ENCODE data around the gene FHIP1B.
"Not testable (repeated sequence)": the region's sequence is repeated elsewhere in the genome, so short reads cannot be mapped to it uniquely, and the experiment has no call there.

FHIP1B gene

DNA sequence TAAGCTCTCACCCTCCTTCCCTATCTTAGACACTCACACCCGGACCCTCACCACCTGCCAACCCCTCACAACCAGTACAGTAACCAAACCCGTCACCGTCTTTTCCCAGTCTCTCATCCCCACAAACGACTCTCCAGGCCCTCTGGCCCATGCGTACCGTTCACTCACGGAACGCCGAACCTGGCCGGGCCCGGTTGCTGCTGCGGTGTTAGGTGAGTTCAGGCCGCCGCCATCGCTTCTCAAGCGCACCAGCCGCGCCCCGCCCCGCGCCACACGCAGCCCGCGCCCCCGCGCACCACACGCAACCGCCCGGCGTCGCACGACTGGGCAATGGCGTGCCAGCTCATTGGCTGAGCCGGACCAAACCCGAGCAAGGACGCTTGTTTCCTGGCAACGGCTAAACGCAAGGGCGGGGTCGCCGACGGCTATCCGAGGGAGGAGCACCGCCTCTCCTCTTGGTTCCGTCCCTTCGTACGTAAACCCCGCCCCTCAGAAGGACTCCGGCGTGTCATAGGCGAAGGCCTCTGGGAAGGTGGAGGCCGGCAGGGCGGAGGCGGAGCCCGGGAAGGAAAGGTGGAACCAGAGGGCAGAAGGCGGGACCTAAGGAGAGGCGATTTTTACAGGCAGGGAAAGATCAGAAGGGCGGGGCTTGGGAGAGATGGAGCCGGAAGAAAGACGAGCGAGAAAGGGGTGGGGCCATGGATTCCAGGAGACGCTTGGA, at the start of gene FHIP1B:
Gene FHIP1B, minus strand, starts transcription at position 250 of the 721 bp plus-strand sequence. CDS start 10,120 bp downstream, outside the sequence.
- DNase-seq (ENCODE audit: low spot score), result peak; percentile 95

DNA sequence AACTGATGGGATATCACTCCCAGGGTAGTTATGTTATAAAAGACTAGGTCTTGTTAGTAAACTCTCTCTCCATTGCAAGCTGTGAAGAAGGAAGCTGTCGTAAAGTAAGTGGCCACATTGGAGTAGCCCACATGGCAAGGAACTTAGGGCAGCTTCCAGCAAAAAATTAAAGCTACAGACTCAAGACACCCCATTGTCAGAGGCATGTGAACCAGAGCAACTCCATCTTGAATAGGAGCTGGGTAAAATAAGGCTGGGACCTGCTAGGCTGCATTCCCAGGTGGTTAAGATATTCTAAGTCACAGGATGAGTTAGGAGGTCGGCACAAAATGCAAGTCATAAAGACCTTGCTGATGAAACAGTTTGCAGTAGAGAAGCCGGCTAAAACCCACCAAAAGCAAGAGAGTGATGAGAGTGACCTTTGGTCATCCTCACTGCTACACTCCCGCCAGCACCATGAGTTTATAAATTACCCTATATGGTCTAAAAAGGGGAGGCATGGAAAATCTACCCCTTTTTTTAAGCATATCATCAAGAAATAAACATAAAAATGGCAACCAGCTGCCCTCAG, 49.1 kb upstream of the FHIP1B start:
- DNase-seq (ENCODE audit: low spot score), result no peak

DNA sequence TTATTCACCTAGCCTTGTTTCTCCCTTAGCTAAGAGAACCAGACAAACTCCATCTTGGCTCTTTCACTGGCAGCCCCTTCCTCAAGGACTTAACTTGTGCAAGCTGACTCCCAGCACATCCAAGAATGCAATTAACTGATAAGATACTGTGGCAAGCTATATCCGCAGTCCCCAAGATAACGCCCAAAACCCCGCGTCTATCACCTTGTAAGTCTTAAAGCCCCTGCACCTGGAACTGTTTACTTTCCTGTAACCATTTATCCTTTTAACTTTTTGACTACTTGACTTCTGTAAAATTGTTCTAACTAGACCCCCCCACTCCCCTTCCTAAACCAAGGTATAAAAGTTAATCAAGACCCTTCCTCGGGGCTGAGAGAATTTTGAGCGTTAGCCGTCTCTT, 46.4 kb upstream of the FHIP1B start:
- DNase-seq (ENCODE audit: low spot score), result not testable (repeated sequence)

- no peak for DNase-seq (ENCODE audit: low spot score)
Measured at GRCh38 chr11:6273188-6273587, 38.8 kb upstream of the FHIP1B start.

DNA sequence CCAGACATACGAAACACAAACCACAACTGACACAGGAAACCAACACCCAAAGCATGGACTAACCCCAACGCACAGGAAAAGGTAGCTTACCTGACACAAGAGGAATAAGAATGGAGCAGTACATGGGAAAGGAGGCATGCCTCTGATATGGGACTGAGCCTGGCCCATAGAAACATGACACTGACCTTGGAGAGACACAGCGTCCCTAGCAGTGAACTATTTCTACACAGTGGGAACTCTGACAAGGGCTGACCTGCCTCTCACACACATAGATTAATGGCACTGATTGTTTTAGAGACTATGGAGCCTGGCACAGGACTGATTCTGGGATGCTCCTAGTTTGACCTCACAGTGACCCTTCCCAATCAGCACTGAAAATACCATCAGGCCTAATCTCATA, 37.2 kb upstream of the FHIP1B start:
- no peak for DNase-seq (ENCODE audit: low spot score)

GRCh38 chr11:6270584-6271246, 36.3 kb upstream of the FHIP1B start:
- DNase-seq (ENCODE audit: low spot score), result no peak

GRCh38 chr11:6269994-6270393, 35.6 kb upstream of the FHIP1B start:
- DNase-seq (ENCODE audit: low spot score), result no peak

DNA sequence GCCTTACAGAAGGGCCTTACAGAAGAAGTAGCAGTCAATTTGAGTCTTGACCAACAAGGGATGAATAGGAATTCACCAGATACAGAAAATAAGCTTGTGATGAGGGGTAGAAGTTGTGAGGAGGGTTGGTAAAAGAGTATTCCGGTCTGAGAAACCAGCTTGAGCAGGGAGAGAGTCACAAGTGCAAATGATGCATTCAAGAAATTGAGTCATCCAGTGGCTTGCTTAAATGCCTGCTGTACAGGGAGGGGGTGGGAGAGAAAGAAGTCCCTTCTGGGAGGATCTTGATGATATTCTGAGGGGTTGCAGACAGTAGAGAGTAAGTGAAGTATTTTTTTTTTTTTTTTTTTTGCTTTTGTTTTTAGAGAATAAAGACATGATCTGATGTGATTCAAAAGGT, 34.4 kb upstream of the FHIP1B start:
- no peak for DNase-seq (ENCODE audit: low spot score)

- DNase-seq (ENCODE audit: low spot score), result no peak
Measured at GRCh38 chr11:6263662-6264061, 29.2 kb upstream of the FHIP1B start.

- no peak for DNase-seq (ENCODE audit: low spot score)
Measured at GRCh38 chr11:6260207-6260726, 25.8 kb upstream of the FHIP1B start.

DNA sequence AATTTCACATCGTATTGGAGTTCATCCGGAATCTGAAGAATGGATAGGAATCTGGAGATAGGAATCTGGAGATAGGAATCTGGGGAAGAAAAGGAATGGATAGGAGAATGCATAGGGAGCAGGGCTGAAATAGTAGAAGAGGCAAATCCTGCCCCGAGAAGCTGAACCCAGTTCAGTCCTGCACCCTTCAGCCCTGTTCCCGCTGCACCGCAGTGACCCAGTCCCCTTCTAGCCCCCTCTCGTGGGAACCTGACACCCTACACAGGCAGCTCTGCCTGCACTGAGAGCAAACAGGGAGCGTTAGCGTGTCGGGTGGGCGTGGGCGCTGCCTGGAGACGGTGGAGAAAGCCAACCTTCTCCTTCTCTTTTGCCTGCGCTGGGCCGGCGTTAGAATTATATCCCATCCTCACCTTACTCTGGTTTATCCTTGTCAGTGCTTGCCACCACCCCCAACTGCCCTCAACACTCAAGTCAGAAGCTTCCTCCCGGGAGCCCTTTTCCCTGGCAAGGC, 24.2 kb upstream of the FHIP1B start:
- no peak for DNase-seq (ENCODE audit: low spot score)

GRCh38 chr11:6258141-6258540, 23.7 kb upstream of the FHIP1B start:
- no peak for DNase-seq (ENCODE audit: low spot score)

DNA sequence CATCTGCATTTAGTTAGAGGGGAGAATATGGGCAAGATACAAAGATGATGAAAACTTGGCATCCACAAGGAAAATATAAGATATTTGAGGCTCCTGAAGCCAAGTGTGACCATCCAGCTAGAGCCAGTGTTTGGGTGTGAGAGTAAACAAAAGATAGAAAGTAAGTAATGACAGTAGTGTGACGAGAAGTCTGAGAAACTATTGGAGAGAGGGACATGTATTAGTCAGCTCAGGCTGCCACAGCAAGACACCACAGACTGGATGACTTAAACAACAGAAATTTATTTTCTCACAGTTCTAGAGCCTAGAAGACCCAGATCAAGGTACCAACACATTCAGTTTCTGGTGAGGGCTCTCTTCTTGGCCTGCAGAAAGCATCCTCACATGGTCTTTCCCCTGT, 18.8 kb upstream of the FHIP1B start:
- no peak for DNase-seq (ENCODE audit: low spot score)

DNA sequence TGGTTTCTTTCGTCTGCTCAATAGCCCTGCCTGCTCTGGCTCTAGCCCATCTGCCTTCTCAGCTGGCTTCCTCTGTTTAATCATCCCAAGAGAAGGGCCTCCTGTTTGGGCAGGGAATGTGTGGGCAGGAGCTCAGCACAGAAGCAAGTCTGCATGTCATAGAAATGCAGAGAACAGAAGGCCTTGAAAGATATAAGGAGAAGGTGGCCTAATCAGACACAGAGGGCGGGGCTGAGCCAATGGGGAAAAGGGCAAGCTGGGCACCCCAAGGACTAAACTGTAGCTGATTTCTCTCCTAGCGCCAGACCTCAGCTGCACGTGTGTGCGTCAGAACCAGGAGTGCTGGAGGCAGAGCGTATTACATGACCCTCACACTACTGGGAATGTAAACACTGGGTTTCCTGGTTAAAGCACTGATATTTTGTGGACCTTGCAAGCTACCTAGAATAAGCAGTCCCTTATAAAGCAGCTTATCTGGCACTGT, 17.6 kb upstream of the FHIP1B start:
- no peak for DNase-seq (ENCODE audit: low spot score)

DNA sequence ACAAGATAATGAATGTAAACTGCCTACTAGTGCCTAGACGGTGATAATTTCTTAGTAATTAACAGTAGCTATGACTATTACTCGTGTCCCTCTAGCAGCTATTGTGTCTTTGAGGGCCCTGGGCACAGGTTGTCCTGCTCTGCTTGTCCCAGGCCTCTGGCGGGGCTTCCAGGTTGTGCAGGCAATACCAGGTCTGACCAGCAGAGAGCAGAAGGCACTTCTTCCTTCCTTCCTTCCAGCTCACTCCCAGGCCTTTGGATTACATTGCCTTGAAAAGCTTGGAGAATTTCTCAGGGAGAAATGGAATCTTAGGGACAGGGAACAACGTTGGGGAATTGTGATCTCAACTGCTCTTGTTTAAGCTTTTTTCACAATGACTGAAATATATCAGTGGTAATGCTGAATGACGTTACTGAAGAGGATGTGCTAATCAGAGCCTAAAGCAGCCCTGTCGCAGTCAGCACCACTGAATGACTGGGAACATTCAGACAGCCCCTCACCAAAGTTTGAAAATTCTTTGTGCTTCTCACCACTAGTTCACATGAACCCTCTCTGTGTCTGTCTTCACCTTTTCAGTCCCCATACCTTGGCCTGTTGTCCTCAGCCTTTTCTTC, 16.8 kb upstream of the FHIP1B start:
- peak; percentile 84 for DNase-seq (ENCODE audit: low spot score)

- no peak for DNase-seq (ENCODE audit: low spot score)
Measured at GRCh38 chr11:6249770-6250555, 15.5 kb upstream of the FHIP1B start.

DNA sequence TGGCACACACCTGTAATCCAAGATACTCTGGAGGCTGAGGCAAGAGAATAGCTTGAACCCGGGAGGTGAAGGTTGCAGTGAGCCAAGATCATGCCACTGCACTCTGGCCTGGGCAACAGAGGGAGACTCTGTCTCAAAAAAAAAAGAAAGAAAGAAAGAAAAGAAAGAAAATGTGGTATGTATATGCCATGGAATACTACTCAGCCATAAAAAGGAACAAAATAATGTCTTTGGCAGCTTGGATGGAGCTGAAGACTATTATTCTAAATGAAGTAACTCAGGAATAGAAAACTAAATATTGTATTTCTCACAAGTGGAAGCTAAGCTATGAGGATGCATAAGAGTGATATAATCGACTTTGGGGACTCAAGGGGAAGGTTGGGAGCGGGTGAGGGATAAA, 14.5 kb upstream of the FHIP1B start:
- not testable (repeated sequence) for DNase-seq (ENCODE audit: low spot score)

DNA sequence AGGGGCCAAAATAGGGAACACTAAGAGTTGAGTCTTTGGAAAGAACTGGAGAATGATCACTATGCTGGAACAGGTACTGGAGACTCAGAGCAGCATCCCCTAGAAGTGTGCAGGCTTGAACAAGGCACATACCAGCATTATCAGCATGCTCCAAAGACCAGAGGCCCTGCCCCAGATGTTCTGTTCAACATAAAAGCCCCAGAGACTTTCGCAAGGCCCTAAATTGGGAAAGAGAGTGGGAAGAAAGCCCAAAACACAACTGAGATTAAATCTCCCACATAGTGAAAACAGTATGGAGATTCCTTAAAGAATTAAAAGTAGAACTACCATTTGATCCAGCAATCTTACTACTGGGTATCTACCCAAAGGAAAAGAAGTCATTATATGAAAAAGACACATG, 13.8 kb upstream of the FHIP1B start:
- DNase-seq (ENCODE audit: low spot score), result no peak

DNA sequence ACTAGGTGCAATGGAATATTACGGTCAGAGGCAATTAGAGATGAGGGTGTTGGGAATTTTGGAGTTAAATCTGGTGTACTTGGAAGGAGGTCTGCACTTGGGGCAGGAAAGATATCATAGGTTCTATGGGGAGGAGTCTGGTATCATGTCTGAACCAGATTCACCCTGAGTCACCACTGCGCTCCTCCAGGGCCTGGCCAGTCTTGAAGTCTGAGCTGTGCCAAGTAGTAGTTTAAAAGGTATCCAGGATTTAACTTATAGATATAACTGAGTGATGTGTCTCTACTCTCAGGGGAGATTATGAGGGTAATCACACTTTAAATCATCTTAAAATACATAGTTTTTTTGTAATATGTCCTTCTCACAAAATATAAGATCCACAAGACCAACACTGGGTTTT, 11.1 kb upstream of the FHIP1B start:
- DNase-seq (ENCODE audit: low spot score), result no peak

DNA sequence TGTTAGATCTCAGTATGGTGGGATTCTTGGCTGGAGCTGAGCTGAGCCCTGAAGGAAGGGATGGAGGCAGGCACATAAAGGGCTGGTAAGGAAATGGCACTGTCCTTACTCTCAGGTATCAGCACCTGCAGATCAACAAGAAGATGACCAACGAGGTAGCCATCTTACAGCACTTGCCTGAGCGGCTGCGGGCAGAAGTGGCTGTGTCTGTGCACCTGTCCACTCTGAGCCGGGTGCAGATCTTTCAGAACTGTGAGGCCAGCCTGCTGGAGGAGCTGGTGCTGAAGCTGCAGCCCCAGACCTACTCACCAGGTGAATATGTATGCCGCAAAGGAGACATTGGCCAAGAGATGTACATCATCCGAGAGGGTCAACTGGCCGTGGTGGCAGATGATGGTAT, 6.9 kb upstream of the FHIP1B start:
- DNase-seq (ENCODE audit: low spot score), result no peak

- no peak for DNase-seq (ENCODE audit: low spot score)
Measured at GRCh38 chr11:6240781-6241180, 6.3 kb upstream of the FHIP1B start.

- DNase-seq (ENCODE audit: low spot score), result no peak
Measured at GRCh38 chr11:6240139-6240538, 5.7 kb upstream of the FHIP1B start.

Measured in D341Med (cell line).